Measurements from ENCODE around the gene CCDC6.

DNA sequence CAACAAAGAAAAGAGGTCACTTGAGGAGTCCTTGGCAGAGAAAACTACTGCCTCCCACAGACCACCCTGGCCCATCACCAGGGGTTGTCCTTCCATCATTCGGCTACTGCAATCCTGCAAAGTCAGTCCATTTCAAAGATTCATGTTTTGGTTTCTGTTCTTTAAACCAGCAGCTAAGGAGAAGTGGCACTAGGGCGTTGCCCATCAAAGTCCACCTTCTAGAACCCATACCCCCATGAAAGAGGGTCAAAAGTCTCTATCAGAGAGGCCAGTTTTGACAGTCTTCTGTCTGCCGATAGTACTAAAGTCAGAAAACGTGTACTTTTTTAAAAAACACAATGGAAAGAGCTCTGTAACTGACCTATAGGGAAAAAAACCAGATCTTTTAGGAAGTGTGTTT, 14.4 kb downstream of the CCDC6 start:
- TF ChIP-seq ZBTB8A (tag by site-specific recombination; IDR thresholded peaks at IDR 0.05) = no peak
- TF ChIP-seq, protein P1, sequence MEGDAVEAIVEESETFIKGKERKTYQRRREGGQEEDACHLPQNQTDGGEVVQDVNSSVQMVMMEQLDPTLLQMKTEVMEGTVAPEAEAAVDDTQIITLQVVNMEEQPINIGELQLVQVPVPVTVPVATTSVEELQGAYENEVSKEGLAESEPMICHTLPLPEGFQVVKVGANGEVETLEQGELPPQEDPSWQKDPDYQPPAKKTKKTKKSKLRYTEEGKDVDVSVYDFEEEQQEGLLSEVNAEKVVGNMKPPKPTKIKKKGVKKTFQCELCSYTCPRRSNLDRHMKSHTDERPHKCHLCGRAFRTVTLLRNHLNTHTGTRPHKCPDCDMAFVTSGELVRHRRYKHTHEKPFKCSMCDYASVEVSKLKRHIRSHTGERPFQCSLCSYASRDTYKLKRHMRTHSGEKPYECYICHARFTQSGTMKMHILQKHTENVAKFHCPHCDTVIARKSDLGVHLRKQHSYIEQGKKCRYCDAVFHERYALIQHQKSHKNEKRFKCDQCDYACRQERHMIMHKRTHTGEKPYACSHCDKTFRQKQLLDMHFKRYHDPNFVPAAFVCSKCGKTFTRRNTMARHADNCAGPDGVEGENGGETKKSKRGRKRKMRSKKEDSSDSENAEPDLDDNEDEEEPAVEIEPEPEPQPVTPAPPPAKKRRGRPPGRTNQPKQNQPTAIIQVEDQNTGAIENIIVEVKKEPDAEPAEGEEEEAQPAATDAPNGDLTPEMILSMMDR (tag by site-specific recombination; IDR thresholded peaks at IDR 0.05) = no peak
- no peak for TF ChIP-seq ZNF623 (tag by site-specific recombination; IDR thresholded peaks at IDR 0.05)
- no peak for TF ChIP-seq KLF16 (tag by site-specific recombination; IDR thresholded peaks at IDR 0.05)
- TF ChIP-seq ZNF37A (tag by site-specific recombination; IDR thresholded peaks at IDR 0.05) = no peak
- TF ChIP-seq, protein P2, sequence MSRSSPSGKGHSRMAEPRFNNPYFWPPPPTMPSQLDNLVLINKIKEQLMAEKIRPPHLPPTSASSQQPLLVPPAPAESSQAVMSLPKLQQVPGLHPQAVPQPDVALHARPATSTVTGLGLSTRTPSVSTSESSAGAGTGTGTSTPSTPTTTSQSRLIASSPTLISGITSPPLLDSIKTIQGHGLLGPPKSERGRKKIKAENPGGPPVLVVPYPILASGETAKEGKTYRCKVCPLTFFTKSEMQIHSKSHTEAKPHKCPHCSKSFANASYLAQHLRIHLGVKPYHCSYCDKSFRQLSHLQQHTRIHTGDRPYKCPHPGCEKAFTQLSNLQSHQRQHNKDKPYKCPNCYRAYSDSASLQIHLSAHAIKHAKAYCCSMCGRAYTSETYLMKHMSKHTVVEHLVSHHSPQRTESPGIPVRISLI (tag by site-specific recombination; IDR thresholded peaks at IDR 0.05) = no peak
